K562 (cell line): Measurements from ENCODE around the gene TFF3. TPM values are rescaled to one million over a fixed set of nuclear protein-coding genes. Genes with fewer than 3 reads are reported as not detected.

Experiments used
- ATAC-seq: fragments of 200-7000 bp; cut with Tn5 transposase; 3 replicates; pipeline ENCODE4 v1.9.1; 2020; ENCODE audit warnings: moderate library complexity
- BruUV-seq: library from RNA; stranded (reverse); fragments of 400-500 nt; replicated peaks from 2 replicates; lab custom pipeline; 2021; lab: Mats Ljungman, UMichigan
- CTCF ChIA-PET: fragments of 300-600 bp; formaldehyde crosslinking; extraction: SDS; loops from one replicate; lab custom pipeline; 2021; ENCODE audit warnings: low intra/inter-chr PET ratio; lab: Yijun Ruan, JAX
- POLR2A ChIA-PET: fragments of 300-600, 350-650 bp; sonication (Branson Sonifier 250); formaldehyde crosslinking; extraction: SDS; loops from one replicate; lab custom pipeline; 2021; ENCODE audit warnings: antibody characterized with exemption, inconsistent platforms; lab: Yijun Ruan, JAX
- DNase-seq, 4 experiments: peaks; one replicate each; pipeline versions ENCODE4 v3.0.0 to v3.0.0-alpha.2; 2011 to 2018; ENCODE audit warnings: low spot score in 3 of 4, mixed read lengths in 3 of 4; ENCODE audit errors: extremely low read depth in 1 of 4
- FAIRE-seq: peaks from 2 replicates; lab custom pipeline; 2011; peaks lifted over from hg19 to GRCh38; lab: Jason Lieb, UNC
- H2AFZ ChIP-seq: 2 replicates; pipeline ENCODE4 v1.6.0; 2011; ENCODE audit warnings: low read depth, low read length, control low read depth, inconsistent platforms
- H3K27ac ChIP-seq: fragments of 200-600 bp; 3 replicates; pipeline ENCODE4 v1.8.0; 2011; ENCODE audit warnings: low read depth, mild to moderate bottlenecking, control low read depth, inconsistent platforms, low read length, moderate library complexity, mixed read lengths; ENCODE audit errors: extremely low read depth
- H3K27me3 ChIP-seq, 2 experiments: fragments of 300-600 bp in 1 of 2; 2 replicates in 1 of 2; 3 replicates in 1 of 2; pipeline versions ENCODE4 v1.6.0 to v1.8.0; 2011; ENCODE audit warnings: inconsistent platforms in 2 of 2, low read length in 2 of 2, mild to moderate bottlenecking in 1 of 2, mixed read lengths in 1 of 2, moderate library complexity in 1 of 2; ENCODE audit not compliant: control insufficient read depth in 2 of 2, insufficient read depth in 2 of 2
- H3K36me3 ChIP-seq: fragments of 300-600 bp; 3 replicates; pipeline ENCODE4 v1.8.0; 2011; ENCODE audit warnings: mild to moderate bottlenecking, low read length, inconsistent platforms; ENCODE audit not compliant: control insufficient read depth, insufficient read depth
- H3K4me1 ChIP-seq, 2 experiments: fragments of 200-600 bp in 1 of 2; replicated peaks in 1 of 2; 2 replicates in 1 of 2; 3 replicates in 1 of 2; pipeline versions ENCODE4 v1.5.1 to v1.8.0; 2011; ENCODE audit warnings: inconsistent platforms in 2 of 2, low read length in 2 of 2, mild to moderate bottlenecking in 1 of 2, mixed read lengths in 1 of 2, moderate library complexity in 1 of 2; ENCODE audit not compliant: control insufficient read depth in 2 of 2, insufficient read depth in 2 of 2
- H3K4me2 ChIP-seq: 2 replicates; pipeline ENCODE4 v1.6.1; 2011; ENCODE audit warnings: low read length, control low read depth, inconsistent platforms, mixed read lengths; ENCODE audit not compliant: insufficient read depth
- H3K4me3 ChIP-seq: fragments of 200-600 bp; sonication (generic), shearing (Covaris generic); 2 replicates; pipeline ENCODE4 v1.5.1; 2016; ENCODE audit warnings: control low read depth, inconsistent platforms
- H3K79me2 ChIP-seq: fragments of 200-600 bp; 3 replicates; pipeline ENCODE4 v1.8.0; 2011; ENCODE audit warnings: low read length, inconsistent platforms; ENCODE audit not compliant: control insufficient read depth, insufficient read depth
- H3K9ac ChIP-seq, 2 experiments: 2 replicates each; pipeline versions ENCODE4 v1.6.0 to v1.6.1; 2011; ENCODE audit warnings: low read depth in 2 of 2, low read length in 2 of 2, control low read depth in 1 of 2, inconsistent platforms in 1 of 2, mild to moderate bottlenecking in 1 of 2, mixed read lengths in 1 of 2; ENCODE audit not compliant: insufficient read depth in 1 of 2
- H3K9me1 ChIP-seq: one replicate; pipeline ENCODE4 v1.6.0; 2011; ENCODE audit warnings: inconsistent platforms, mild to moderate bottlenecking, low read length, moderate library complexity; ENCODE audit not compliant: control insufficient read depth, insufficient read depth
- H3K9me3 ChIP-seq: replicated peaks from 2 replicates; pipeline ENCODE4 v1.5.1; 2011; ENCODE audit warnings: low read depth, low read length, inconsistent platforms; ENCODE audit not compliant: control insufficient read depth, insufficient read depth
- H4K20me1 ChIP-seq: replicated peaks from 2 replicates; pipeline ENCODE4 v1.6.1; 2011; ENCODE audit warnings: low read length, inconsistent platforms, mixed read lengths; ENCODE audit not compliant: control insufficient read depth, insufficient read depth
- KHSRP ChIP-seq: fragments of 450-650 bp; IDR thresholded peaks from 2 replicates; pipeline ENCODE4 v1.6.1; 2017
- SMC3 ChIP-seq: conservative IDR thresholded peaks from 2 replicates; pipeline ENCODE4 v1.6.1; 2011; ENCODE audit warnings: low read depth, low read length, improper control_type of control experiment; ENCODE audit not compliant: insufficient read depth
- TSC22D4 ChIP-seq: fragments of 450-650 bp; IDR thresholded peaks from 2 replicates; pipeline ENCODE4 v1.6.1; 2016; ENCODE audit warnings: missing genetic modification characterization, missing biosample characterization, control low read depth
- XRCC3 ChIP-seq: fragments of 450-650 bp; IDR thresholded peaks from 2 replicates; pipeline ENCODE4 v1.6.1; 2017; ENCODE audit warnings: mild to moderate bottlenecking, moderate library complexity
- ZNF79 ChIP-seq: fragments of 250-450 bp; sonication (Bioruptor Pico); IDR thresholded peaks from 2 replicates; pipeline ENCODE4 v1.4.0; 2020; ENCODE audit warnings: low read depth, mild to moderate bottlenecking, moderate library complexity
- WGBS: fragments of 100-300 bp; shearing (Covaris generic); methylation state at CpG from one replicate; pipeline ENCODE4 v1.1.6; 2016; ENCODE audit warnings: low coverage, mixed read lengths; ENCODE audit not compliant: insufficient coverage; ENCODE audit errors: missing lambda C conversion rate; 5-methylcytosine and 5-hydroxymethylcytosine counted together
- in situ Hi-C: fragments of 300-500 bp; cut with MboI; formaldehyde crosslinking; loops from 4 replicates; pipeline ENCODE4 v1.15.0; 2018; ENCODE audit warnings: inconsistent platforms, mixed read lengths
- intact Hi-C: fragments of 100-400 bp; cut with micrococcal nuclease; formaldehyde crosslinking; loops from 2 replicates; pipeline ENCODE4 v1.14.2; 2022
- polyA plus RNA-seq, 8 experiments: library from polyadenylated mRNA; depleted of rRNA in 4 of 8; stranded (reverse) in 5 of 8; unstranded in 3 of 8; fragments of >200 nt; fragmentation: Nextera tagmentation in 2 of 8; fragmentation: Illumina TruSeq in 1 of 8; extraction: Ambion mirVana in 2 of 8; extraction: Trizol in 1 of 8; gene quantifications; 2 replicates each; pipeline versions ENCODE4 v1.2.1 to v1.2.3, GENCODE V29; 2011 to 2014; ENCODE audit warnings: inconsistent platforms in 1 of 8, missing spikeins in 1 of 8
- total RNA-seq, 7 experiments: library from RNA; depleted of rRNA in 6 of 7; stranded (reverse); fragments of >200 nt in 6 of 7; fragmentation: Illumina TruSeq in 2 of 7; extraction: Trizol in 2 of 7; gene quantifications; 2 replicates each; pipeline versions ENCODE4 v1.2.1 to v1.2.3, GENCODE V29; 2011 to 2021; ENCODE audit warnings: low replicate concordance in 1 of 7
- TF ChIP-seq, protein P1 (sequence below): fragments of 250-450 bp; sonication (Bioruptor Pico); IDR thresholded peaks from 2 replicates; pipeline ENCODE4 v1.4.0; 2020
- TF ChIP-seq, protein P2 (sequence below): IDR thresholded peaks from 2 replicates; pipeline ENCODE4 v1.6.1; 2011; ENCODE audit warnings: borderline replicate concordance, low read depth, mild to moderate bottlenecking, moderate library complexity, low read length; ENCODE audit not compliant: insufficient read depth, poor library complexity, severe bottlenecking

TFF3 gene
- total and polyA plus RNA-seq, 9 of the 15 experiments (the other 6 are each of a cell fraction or from before 2014, with no cell fraction given), result 0.78 TPM; not detected in 8

GRCh38 chr21:42308161-42308913, 6.9 kb downstream of the TFF3 start:
- DNase-seq (no peak), FAIRE-seq (no peak), ATAC-seq (no peak)
- H3K4me3 ChIP-seq, result no peak overlapping the region
- ChIA-PET POLR2A (no interaction called here), CTCF (interaction anchor here (2.5 kb wide), 1 partner anchor 141 kb away, joined by 33 read pairs; no protein-coding TSS in a partner anchor)
- intact Hi-C loops (no loop called here), in situ Hi-C loops (no loop called here)
- no peak overlapping the region for H2AFZ ChIP-seq
- under 1% methylated on average over 16 of the region's 17 CpGs for WGBS
- peaks cover 32 to 85% of the 10 kb centered on the region in 2 experiments; a peak in 4 of 5 replicates for H3K27me3 ChIP-seq
- H3K9me3 ChIP-seq, result no peaks in the 10 kb centered on the region
- no peaks in the 10 kb centered on the region for H3K36me3 ChIP-seq
- H3K79me2 ChIP-seq, result no peaks in the 10 kb centered on the region
- peaks cover 3% of the 10 kb centered on the region for H3K9me1 ChIP-seq
- H3K9ac ChIP-seq, result no peak overlapping the region; a peak in 1 of 4 replicates
- H3K27ac ChIP-seq, result no peak overlapping the region
- no peak overlapping the region for H3K4me2 ChIP-seq
- no TSS peak for BruUV-seq
- H4K20me1 ChIP-seq, result peaks cover 30% of the 10 kb centered on the region
- peaks cover 0 to 13% of the 10 kb centered on the region in 2 experiments; a peak in 2 of 5 replicates for H3K4me1 ChIP-seq
- TF ChIP-seq XRCC3, result no peak
- TF ChIP-seq KHSRP, result no peak
- TF ChIP-seq ZNF79 (CRISPR knock-in tag), result no peak
- no peak for TF ChIP-seq TSC22D4 (tag)
- TF ChIP-seq SMC3, result no peak
- TF ChIP-seq, protein P1, sequence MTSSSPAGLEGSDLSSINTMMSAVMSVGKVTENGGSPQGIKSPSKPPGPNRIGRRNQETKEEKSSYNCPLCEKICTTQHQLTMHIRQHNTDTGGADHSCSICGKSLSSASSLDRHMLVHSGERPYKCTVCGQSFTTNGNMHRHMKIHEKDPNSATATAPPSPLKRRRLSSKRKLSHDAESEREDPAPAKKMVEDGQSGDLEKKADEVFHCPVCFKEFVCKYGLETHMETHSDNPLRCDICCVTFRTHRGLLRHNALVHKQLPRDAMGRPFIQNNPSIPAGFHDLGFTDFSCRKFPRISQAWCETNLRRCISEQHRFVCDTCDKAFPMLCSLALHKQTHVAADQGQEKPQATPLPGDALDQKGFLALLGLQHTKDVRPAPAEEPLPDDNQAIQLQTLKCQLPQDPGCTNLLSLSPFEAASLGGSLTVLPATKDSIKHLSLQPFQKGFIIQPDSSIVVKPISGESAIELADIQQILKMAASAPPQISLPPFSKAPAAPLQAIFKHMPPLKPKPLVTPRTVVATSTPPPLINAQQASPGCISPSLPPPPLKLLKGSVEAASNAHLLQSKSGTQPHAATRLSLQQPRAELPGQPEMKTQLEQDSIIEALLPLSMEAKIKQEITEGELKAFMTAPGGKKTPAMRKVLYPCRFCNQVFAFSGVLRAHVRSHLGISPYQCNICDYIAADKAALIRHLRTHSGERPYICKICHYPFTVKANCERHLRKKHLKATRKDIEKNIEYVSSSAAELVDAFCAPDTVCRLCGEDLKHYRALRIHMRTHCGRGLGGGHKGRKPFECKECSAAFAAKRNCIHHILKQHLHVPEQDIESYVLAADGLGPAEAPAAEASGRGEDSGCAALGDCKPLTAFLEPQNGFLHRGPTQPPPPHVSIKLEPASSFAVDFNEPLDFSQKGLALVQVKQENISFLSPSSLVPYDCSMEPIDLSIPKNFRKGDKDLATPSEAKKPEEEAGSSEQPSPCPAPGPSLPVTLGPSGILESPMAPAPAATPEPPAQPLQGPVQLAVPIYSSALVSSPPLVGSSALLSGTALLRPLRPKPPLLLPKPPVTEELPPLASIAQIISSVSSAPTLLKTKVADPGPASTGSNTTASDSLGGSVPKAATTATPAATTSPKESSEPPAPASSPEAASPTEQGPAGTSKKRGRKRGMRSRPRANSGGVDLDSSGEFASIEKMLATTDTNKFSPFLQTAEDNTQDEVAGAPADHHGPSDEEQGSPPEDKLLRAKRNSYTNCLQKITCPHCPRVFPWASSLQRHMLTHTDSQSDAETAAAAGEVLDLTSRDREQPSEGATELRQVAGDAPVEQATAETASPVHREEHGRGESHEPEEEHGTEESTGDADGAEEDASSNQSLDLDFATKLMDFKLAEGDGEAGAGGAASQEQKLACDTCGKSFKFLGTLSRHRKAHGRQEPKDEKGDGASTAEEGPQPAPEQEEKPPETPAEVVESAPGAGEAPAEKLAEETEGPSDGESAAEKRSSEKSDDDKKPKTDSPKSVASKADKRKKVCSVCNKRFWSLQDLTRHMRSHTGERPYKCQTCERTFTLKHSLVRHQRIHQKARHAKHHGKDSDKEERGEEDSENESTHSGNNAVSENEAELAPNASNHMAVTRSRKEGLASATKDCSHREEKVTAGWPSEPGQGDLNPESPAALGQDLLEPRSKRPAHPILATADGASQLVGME, result no peak
- TF ChIP-seq, protein P2, sequence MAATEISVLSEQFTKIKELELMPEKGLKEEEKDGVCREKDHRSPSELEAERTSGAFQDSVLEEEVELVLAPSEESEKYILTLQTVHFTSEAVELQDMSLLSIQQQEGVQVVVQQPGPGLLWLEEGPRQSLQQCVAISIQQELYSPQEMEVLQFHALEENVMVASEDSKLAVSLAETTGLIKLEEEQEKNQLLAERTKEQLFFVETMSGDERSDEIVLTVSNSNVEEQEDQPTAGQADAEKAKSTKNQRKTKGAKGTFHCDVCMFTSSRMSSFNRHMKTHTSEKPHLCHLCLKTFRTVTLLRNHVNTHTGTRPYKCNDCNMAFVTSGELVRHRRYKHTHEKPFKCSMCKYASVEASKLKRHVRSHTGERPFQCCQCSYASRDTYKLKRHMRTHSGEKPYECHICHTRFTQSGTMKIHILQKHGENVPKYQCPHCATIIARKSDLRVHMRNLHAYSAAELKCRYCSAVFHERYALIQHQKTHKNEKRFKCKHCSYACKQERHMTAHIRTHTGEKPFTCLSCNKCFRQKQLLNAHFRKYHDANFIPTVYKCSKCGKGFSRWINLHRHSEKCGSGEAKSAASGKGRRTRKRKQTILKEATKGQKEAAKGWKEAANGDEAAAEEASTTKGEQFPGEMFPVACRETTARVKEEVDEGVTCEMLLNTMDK, result no peak
